IgD-negative memory B cell (primary cell): ENCODE results near the gene C2CD5. TPM values are rescaled to one million over a fixed set of nuclear protein-coding genes. Genes with fewer than 3 reads are reported as not detected.

Experiments used
- H3K27ac Mint-ChIP-seq, 3 donors: one replicate each; pipeline ENCODE4 v1.8.0; 2020 to 2022; ENCODE audit warnings: mild to moderate bottlenecking in 3 of 3, mixed read lengths in 3 of 3, moderate library complexity in 1 of 3
- H3K27me3 Mint-ChIP-seq: one replicate; pipeline ENCODE4 v1.8.0; 2021; ENCODE audit warnings: mixed read lengths
- H3K36me3 Mint-ChIP-seq: one replicate; pipeline ENCODE4 v1.8.0; 2020; ENCODE audit warnings: mild to moderate bottlenecking, mixed read lengths
- H3K4me1 Mint-ChIP-seq, 3 donors: one replicate each; pipeline ENCODE4 v1.8.0; 2020 to 2022; ENCODE audit warnings: mixed read lengths in 3 of 3, mild to moderate bottlenecking in 1 of 3
- H3K4me3 Mint-ChIP-seq, 4 donors: one replicate each; pipeline ENCODE4 v1.8.0; 2020 to 2022; ENCODE audit warnings: mild to moderate bottlenecking in 4 of 4, mixed read lengths in 4 of 4, moderate library complexity in 3 of 4
- H3K9me3 Mint-ChIP-seq, 3 donors: one replicate each; pipeline ENCODE4 v1.8.0; 2020 to 2021; ENCODE audit warnings: mixed read lengths in 3 of 3, mild to moderate bottlenecking in 1 of 3
- polyA plus RNA-seq: library from polyadenylated mRNA; unstranded; fragments of 300-500 nt; fragmentation: Illumina TruSeq; gene quantifications from one replicate; pipeline ENCODE4 v1.2.3, GENCODE V29; 2021

Gene C2CD5
- polyA plus RNA-seq, 1 donor from 2014 or later = 17.8 TPM

DNA sequence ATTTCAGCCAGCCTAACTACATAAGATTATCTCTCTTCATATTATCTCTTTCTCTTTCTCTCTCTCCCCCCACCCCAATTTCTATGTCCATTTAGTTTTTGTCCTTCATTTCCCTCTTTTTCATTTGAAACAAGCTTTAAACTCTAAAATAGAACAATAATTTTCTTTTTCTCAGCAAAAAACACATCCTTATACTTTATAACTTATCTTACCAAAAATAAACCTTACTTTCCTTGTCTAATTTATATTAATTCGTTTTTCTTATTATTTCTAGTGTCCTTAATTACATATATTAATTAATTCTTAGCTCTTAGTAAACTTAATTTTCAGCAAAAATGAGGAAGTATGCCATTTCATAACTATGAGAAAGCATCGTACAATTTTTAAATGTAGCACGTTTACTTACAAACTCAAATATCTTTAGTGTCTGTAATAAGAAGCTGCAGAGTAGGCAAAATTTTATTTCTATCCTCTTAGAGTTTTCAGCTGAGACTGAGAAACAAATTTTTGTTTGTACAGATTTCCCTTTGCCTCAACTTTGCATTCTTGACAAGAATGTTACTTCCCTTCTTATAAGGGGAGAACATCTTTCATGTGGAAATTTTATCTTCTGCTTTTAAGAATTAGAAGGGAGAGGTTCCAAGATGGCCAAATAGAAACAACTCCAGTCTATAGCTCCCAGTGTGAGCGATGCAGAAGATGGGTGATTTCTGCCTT lies 144.7 kb downstream of the C2CD5 start:
- Mint-ChIP-seq H3K36me3 (no peaks in the 10 kb centered on the region), H3K4me1 (peaks cover 1 to 6% (median 5%) of the 10 kb centered on the region in 3 donors), H3K4me3 (no peak overlapping the region), H3K27me3 (peaks cover 10% of the 10 kb centered on the region), H3K27ac (no peak overlapping the region), H3K9me3 (peaks cover 0 to 5% (median 0%) of the 10 kb centered on the region in 3 donors)

Other genes with a start within 250 kb of the C2CD5 start
- not detected for gene ST8SIA1, start 209.8 kb downstream of the C2CD5 start, polyA plus RNA-seq
- gene ETNK1, start 80.6 kb upstream of the C2CD5 start, polyA plus RNA-seq = 17.0 TPM